ENCODE measurements around the gene INPP5A. TPM values are rescaled to one million over a fixed set of nuclear protein-coding genes. Genes with fewer than 3 reads are reported as not detected.
"Not testable (repeated sequence)": the region's sequence is repeated elsewhere in the genome, so short reads cannot be mapped to it uniquely, and the experiment has no call there.

The INPP5A gene
- total RNA-seq, 4 donors from 2014 or later, result 16.9 to 58.2 (median 29.5) TPM

GRCh38 chr10:132595021-132595420 lies 57.4 kb downstream of the INPP5A start:
- no peak for DNase-seq
- H3K4me1 ChIP-seq, result peaks cover 25 to 92% (median 35%) of the 10 kb centered on the region in 3 donors
- intact Hi-C loops (cut with DNase I), result no loop called here
- H3K27me3 ChIP-seq, result no peaks in the 10 kb centered on the region
- H3K27ac ChIP-seq, result no peak overlapping the region
- H3K9me3 ChIP-seq, result peaks cover 0 to 9% (median 0%) of the 10 kb centered on the region in 3 donors
- no peaks in the 10 kb centered on the region for H3K36me3 ChIP-seq
- no peak overlapping the region for H3K4me3 ChIP-seq
- WGBS, 2 donors, result 79 to 83% methylated on average over 11 of the region's 11 CpGs
- no peak for TF ChIP-seq POLR2A (IDR thresholded peaks at IDR 0.05)
- TF ChIP-seq, protein P1, sequence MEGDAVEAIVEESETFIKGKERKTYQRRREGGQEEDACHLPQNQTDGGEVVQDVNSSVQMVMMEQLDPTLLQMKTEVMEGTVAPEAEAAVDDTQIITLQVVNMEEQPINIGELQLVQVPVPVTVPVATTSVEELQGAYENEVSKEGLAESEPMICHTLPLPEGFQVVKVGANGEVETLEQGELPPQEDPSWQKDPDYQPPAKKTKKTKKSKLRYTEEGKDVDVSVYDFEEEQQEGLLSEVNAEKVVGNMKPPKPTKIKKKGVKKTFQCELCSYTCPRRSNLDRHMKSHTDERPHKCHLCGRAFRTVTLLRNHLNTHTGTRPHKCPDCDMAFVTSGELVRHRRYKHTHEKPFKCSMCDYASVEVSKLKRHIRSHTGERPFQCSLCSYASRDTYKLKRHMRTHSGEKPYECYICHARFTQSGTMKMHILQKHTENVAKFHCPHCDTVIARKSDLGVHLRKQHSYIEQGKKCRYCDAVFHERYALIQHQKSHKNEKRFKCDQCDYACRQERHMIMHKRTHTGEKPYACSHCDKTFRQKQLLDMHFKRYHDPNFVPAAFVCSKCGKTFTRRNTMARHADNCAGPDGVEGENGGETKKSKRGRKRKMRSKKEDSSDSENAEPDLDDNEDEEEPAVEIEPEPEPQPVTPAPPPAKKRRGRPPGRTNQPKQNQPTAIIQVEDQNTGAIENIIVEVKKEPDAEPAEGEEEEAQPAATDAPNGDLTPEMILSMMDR (IDR thresholded peaks at IDR 0.05), result no peak

DNA sequence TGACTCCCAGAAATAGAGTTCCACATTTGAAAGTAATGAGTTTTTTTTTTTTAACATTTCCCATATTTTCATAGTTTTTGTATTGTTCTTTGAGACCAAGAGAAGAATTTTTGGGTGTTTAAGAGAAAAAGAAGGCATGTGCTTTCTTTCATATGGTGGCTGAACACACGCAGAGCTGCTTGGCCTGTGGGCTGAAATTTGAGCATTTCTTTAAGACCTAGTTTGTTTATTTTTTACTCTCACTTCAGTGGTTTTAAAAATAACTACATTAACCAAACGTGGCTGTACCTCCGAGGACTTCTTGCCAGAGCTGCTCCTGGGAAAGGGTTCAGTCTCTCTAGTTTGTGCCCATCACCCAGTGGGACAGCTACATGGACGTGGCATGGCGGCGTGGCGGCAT lies 58.3 kb downstream of the INPP5A start:
- 46 to 67% methylated on average over 7 of the region's 7 CpGs for WGBS, 2 donors
- peaks cover 17 to 84% (median 26%) of the 10 kb centered on the region in 3 donors for H3K4me1 ChIP-seq
- no peak overlapping the region for H3K27ac ChIP-seq
- no peaks in the 10 kb centered on the region for H3K27me3 ChIP-seq
- intact Hi-C loops (cut with DNase I), result no loop called here
- peaks cover 0 to 17% (median 0%) of the 10 kb centered on the region in 3 donors for H3K9me3 ChIP-seq
- TF ChIP-seq, protein P1 (IDR thresholded peaks at IDR 0.05), result no peak
- TF ChIP-seq POLR2A (IDR thresholded peaks at IDR 0.05), result no peak
- H3K4me3 ChIP-seq, result no peak overlapping the region
- H3K36me3 ChIP-seq, result no peaks in the 10 kb centered on the region
- no peak for DNase-seq

DNA sequence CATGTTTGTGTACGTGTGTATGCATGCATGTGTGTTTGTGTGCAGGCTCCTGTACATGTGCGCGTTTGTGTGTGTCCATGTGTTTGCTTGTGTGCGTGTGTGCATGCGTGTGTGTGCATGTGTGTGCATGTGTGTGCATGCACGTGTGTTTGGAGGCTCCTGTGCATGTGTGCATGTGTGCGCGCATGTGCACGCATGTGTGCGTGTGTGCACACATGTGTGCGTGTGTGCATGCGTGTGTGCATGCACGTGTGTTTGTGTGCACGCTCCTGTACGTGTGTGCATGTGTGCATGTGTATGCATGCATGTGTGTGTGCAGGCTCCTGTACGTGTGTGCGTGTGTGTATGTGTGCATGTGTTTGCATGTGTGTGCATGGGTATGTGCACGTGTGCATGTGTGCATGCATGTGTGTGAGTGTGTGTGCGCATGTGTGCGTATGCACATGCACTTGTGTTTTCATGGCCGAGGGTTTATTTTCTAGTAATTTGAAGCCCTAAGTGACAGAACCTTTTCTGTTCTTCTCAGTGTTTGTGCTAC lies 59.2 kb downstream of the INPP5A start:
- H3K27ac ChIP-seq, result no peak overlapping the region
- TF ChIP-seq, protein P1 (IDR thresholded peaks at IDR 0.05), result no peak
- no peak for TF ChIP-seq POLR2A (IDR thresholded peaks at IDR 0.05)
- H3K27me3 ChIP-seq, result no peaks in the 10 kb centered on the region
- WGBS, 2 donors, result 86 to 87% methylated on average over 17 to 19 of the region's 21 CpGs
- H3K4me1 ChIP-seq, result peaks cover 9 to 75% (median 18%) of the 10 kb centered on the region in 3 donors
- no peak for DNase-seq
- H3K9me3 ChIP-seq, result peaks cover 0 to 18% (median 0%) of the 10 kb centered on the region in 3 donors
- intact Hi-C loops (cut with DNase I), result no loop called here
- no peak overlapping the region for H3K4me3 ChIP-seq
- no peaks in the 10 kb centered on the region for H3K36me3 ChIP-seq

GRCh38 chr10:132597654-132598053 lies 60.1 kb downstream of the INPP5A start:
- TF ChIP-seq, protein P1 (IDR thresholded peaks at IDR 0.05), result no peak
- no peak for TF ChIP-seq POLR2A (IDR thresholded peaks at IDR 0.05)
- 87 to 91% methylated on average over 12 to 15 of the region's 21 CpGs for WGBS, 2 donors
- peaks cover 0 to 18% (median 0%) of the 10 kb centered on the region in 3 donors for H3K9me3 ChIP-seq
- no peak overlapping the region for H3K27ac ChIP-seq
- intact Hi-C loops (cut with DNase I), result no loop called here
- no peak for DNase-seq
- no peaks in the 10 kb centered on the region for H3K36me3 ChIP-seq
- no peaks in the 10 kb centered on the region for H3K27me3 ChIP-seq
- peaks cover 8 to 71% (median 13%) of the 10 kb centered on the region in 3 donors for H3K4me1 ChIP-seq
- H3K4me3 ChIP-seq, result no peak overlapping the region

- H3K36me3 ChIP-seq; H3K4me3 ChIP-seq; H3K27me3 ChIP-seq; H3K27ac ChIP-seq; DNase-seq; intact Hi-C loops (cut with DNase I): not testable (repeated sequence)
- H3K9me3 ChIP-seq, result peaks cover 0 to 18% (median 0%) of the 10 kb centered on the region in 3 donors
- H3K4me1 ChIP-seq, result peaks cover 0 to 63% (median 11%) of the 10 kb centered on the region in 3 donors
- 78 to 91% methylated on average over 5 to 7 of the region's 9 CpGs for WGBS, 2 donors
These were observed 61.5 kb downstream of the INPP5A start for GRCh38 chr10:132599023-132599618.
